NCI-H1092 treated with DMSO at 0.1 percent for 48 hours (cell line): ENCODE results near the gene UBAP2.
"Not testable (repeated sequence)": the region's sequence is repeated elsewhere in the genome, so short reads cannot be mapped to it uniquely, and the experiment has no call there.

Experiments used
- DNase-seq: peaks from one replicate; lab custom pipeline; 2025; lab: John Stamatoyannopoulos, UW

UBAP2 gene

DNA sequence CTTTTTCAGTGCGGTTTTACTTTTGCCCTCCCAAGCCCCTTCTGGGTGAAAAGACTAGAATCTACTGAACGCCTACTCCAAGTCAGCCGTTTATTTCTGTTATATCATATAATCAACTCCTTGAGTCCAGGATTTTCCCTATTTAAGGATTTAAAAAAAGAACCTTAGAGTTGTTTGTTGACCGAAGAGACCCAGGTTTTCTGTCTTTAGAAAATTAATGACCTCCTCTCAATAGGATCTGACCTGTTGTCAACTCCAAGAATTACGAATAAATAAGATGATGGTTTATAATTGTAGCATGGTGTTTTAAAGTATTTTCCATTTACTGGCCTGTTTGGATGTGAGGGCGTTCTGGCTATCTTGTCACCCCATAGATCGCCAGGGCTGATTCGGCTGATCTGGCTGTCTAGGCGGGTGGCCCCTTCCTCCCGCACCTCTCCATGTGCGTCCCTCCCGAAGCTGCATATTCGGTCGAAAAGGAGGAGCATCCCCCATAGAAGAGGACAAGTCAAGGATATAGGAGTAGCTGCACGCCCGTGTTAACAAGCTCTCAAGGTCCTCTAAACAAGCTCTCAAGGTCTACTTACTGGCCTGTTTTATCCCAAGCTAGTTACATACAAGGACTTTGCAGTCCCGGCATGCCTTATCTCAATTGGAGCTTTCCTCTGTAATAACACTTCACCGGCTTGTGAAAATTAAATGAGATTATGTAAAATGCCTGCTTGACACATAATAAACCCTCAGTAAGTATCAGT, 1.1 kb upstream of the UBAP2 start:
- no peak for DNase-seq

DNA sequence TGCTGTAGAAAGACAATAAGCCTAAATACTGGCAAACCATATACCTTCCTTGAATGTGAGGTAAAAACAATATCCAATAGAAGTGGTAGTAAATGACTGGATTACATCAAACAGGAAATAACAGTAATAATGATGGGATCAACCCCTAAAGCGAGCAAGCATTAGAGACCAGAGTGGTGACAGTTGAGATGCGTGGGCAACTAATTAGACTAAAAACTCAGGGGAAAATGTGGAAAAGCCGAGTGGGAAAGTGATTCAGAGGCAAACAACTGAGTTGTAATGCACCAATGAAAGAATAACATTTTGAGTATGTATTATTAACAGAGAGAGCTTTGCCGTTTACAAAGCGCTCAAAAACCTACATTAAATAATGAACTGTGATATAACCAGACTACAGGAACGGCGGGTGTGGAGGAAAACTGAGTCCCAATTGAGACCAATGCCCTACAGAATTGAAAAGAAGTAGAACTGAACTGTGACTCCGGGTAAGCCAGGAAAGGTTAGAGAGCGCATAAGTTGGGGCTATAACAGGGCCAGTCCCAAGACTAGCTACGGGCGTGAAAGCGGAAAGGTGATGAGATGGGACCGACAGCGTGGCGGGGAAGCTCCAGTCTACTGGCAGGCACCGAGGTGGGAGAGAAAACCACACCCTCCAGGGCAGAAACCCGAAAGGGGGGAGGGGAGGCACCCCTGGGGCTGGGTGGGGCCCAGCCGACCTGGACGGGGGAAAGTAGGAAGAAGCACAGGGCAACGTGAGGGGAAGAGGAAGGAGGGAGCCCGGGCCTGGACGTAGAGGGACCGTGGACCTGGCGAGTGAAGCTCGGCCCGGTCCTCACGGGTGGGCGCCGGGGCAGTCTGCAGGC, 592 bp downstream of the UBAP2 start:
- DNase-seq: peak; percentile 78

DNA sequence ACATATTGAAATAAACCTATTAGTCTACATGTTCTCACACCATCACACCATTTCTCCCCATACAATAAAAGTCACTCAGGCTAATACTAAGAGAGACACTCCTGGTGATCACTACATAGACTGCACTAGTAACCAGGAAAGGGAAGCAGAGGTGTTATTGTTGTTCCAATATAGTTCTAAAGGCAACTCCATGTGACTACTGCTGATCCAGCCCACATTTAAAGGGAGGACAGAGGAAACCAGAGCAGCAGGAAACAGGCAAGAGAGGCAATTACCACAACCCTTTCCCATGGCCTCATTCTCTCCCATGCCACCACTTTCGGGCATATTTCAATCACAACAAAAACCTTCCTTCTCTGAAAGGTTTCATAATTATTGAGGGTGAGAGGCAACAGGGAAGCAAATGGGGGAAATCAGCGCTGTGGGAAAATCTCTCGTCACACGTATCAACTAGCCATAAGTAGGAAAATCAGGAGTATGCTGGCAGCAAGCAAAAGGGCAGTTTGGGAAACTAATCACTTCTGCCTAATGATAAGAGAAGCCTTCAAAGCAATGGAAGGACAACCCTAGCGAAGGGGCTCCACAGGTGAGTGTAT, 1.8 kb downstream of the UBAP2 start:
- DNase-seq: no peak

DNA sequence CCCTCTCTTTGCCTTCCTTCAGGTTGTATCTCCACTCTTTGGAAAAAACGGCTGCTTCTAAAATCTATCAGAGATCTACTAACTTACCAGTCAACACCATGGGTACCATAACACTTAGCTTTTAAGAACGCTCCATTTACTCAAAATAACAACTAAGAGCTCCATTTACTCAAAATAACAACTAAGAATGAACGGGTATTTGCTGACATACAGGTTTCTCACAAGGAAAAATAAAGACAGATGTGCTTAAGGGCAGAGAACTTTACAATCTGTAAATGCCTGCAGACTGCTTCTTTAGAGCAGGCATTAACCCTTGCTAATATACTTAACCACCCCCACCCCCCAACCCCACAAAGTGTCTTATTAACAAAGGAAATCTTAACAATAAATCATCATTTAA, 2.8 kb downstream of the UBAP2 start:
- DNase-seq: no peak

DNA sequence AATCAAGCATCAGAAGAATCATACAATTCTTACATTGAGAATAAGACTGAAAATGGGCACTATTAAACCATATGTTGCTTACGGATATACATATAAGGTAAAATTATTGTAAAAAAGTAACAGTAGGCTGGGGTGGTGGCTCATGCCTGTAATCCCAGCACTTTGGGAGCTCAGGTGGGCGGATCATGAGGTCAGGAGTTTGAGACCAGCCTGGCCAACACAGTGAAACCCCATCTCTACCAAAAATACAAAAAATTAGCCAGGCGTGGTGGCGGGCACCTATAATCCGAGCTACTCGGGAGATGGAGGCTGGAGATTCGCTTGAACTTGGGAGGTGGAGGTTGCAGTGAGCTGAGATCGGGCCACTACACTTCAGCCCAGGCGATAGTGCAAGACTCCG, 6.6 kb downstream of the UBAP2 start:
- DNase-seq: not testable (repeated sequence)

DNA sequence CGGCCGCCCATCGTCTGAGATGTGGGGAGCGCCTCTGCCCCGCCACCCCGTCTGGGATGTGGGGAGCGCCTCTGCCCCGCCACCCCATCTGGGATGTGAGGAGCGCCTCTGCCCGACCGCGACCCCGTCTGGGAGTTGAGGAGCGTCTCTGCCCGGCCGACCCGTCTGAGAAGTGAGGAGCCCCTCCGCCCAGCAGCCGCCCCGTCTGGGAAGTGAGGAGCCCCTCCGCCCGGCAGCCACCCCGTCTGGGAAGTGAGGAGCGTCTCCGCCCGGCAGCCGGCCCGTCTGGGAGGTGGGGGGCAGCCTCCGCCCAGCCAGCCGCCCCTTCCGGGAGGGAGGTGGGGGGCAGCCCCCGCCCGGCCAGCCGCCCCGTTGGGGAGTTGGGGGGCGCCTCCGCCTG, 9.8 kb downstream of the UBAP2 start:
- DNase-seq: not testable (repeated sequence)

DNA sequence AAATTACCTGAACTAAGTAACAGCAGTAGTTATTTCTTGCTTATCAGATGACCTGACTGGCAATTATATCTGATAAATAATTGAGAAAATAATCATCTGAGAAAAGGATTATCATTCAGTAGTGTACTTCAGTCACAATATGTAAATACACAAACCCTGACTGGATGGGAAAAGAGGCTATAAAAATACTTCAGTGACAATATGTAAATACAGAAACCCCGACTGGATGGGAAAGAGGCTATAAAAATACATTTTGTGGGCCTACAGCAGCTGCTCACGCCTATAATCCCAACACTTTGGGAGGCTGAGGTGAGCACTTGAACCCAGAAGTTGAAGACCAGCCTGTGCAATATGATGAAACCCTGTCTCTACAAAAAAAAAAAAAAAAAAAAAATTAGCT, 11.1 kb downstream of the UBAP2 start:
- peak; percentile 49 for DNase-seq

DNA sequence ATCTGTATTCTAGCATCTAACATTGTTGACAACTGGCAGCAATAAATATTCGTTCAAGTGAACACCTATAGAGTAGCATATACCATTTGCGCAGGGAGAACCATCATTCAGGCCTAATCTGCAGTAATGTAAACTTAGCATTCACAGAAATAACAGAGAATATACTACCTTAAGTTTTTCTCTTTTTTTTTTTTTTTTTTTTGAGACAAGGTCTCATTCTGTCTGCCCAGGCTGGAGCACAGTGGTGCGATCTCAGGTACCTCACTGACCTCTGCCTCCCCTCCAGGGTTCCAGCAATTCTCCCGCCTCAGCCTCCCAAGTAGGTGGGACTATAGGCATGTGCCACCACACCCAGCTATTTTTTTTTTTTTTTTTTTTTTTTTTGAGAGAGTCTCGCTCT, 12.1 kb downstream of the UBAP2 start:
- DNase-seq: no peak

DNA sequence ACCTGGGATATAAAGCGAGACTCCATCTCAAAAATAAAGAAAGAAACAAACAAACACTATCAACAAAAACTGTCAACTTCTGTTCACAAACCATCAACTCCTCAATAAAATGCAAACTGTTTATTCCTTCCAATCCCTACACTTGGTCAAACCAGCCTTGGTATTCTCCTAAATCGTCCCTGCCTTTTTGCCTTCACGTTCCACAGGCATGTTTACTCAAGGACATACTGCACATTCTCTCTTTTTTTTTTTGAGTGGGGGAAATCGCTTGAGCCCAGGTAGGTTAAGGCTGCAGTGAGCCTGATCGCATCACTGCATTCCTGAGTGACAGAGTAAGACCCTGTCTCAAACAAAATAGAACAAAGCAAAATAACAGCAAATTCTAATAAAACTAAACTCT, 13.0 kb downstream of the UBAP2 start:
- DNase-seq: no peak

DNA sequence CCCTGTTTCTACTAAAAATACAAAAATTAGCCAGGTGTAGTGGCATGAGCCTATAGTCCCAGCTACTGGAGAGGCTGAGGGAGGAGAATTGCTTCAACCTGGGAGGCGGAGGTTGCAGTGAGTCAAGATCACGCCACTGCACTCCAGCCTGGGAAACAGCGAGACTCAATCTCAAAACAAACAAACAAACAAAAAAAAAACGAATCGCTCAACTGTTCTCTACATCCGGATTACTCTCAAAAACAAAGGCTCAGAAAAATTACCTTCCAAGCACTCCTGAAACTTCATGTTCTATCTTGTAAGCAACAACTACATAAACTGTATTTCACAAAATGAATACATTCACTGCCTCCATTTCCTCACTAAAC, 14.0 kb downstream of the UBAP2 start:
- no peak for DNase-seq

DNA sequence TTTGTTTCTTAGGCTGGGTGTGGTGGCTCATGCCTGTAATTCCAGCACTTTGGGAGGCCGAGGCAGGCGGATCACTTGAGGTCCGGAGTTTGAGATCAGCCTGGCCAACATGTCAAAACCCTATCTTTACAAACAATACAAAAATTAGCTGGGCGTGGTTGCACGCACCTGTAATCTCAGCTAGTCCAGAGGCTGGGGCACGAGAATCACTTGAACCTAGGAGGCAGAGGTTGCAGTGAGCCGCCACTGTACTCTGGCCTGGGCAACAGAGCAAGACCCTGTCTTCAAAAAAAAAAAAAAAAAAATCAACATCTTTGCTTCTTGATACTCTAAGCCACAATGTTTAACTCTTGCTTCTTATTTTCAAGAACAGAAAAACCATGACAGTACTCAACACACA, 16.1 kb downstream of the UBAP2 start:
- no peak for DNase-seq

DNA sequence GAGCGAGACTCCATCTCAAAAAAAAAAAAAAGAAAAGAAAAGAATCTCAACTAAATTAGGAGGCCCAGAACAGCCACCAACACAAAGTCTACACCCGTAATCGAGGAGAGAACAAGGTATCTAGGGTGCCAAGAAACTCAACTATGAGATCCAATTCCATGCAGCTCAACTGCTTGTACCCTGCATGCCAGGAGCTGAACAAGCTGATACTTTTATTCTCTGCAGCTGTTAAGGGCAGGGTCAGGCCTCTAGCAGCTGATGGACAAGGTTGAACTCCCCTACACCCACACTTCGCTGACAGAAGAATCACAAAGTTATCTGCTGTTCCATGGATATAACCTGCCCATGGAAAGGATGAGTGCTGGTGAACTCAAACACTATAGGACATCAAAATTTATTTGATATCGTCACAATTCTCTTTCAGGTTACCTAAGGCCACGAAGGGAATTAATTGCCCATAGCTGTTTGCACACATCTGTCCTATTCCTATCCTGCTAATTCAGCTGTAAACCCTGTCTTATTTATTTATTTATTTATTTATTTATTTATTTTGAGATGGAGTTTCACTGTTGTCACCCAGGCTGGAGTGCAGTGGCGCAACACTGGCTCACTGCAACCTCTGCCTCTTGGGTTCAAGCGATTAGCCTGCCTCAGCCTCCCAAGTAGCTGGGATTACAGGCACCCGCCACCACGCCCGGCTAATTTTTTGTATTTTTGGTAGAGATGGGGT, 20.7 kb downstream of the UBAP2 start:
- DNase-seq: no peak

DNA sequence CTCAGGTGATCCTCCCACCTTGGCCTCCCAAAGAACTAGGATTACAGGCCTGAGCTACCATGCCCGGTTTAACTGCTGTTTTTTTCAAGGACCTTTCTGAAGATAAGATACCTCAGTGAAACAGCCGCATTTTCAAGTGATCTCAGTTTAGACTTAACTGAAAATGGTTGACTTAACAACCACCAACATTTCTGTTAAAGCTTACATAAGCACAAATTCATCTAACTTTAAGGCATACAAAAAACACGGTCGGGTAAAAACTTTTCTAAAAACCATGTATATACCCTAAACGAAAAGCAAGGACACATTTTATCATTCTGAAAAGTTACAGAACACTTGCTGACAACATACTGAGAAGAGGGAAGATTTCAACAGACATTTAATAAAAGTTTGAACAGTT, 22.9 kb downstream of the UBAP2 start:
- no peak for DNase-seq

DNA sequence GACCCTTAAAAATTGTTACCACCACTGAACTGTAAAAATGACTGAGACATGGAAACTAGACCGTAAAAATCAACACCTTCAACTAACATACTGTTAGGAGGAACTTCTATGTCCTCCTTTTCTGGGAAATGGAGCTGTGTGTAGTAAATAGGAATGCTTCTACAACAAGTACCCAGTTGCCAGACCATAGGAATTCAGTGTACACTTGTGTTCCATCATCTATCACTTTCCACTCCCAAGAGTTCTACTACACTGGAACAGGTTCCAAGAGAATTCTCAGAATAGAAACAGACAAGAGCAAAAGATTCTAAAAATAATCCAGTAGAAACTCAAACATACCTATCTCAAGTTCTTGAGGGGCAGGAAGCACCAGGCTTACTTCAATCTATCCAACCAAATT, 23.6 kb downstream of the UBAP2 start:
- no peak for DNase-seq

DNA sequence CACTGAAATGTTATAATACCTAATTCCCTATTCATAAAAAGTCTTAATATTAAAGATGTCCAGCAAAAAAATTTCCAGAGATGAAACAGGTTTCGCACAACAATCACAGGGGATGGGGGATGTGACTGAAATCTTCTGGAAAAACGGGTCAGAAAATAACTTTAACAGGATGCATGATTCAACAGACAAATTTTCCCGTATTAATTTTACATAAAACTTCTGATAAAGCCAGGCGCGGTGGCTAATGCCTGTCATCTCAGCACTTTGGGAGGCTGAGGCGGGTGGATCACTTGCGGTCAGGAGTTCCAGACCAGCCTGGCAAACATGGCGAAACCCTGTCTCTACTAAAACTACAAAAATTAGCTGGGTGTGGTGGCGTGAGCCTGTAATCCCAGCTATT, 24.2 kb downstream of the UBAP2 start:
- not testable (repeated sequence) for DNase-seq

DNA sequence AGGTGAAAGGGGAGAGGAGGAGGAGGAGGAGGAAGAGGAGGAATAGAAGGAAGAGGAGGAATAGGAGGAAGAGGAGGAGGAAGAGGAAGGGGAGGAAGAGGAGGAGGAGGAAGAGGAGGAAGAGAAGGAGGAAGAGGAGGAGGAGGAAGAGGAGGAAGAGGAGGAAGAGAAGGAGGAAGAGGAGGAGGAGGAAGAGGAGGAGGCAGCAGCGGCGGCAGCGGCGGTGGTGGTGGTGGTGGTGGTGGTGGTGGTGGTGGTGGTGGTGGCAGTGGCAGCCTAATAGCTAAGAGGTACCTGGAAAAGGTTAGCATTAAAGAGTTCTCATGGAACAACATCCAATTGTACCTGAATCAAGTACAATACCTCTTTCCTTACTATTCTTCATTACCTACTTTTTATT, 32.5 kb downstream of the UBAP2 start:
- no peak for DNase-seq

DNA sequence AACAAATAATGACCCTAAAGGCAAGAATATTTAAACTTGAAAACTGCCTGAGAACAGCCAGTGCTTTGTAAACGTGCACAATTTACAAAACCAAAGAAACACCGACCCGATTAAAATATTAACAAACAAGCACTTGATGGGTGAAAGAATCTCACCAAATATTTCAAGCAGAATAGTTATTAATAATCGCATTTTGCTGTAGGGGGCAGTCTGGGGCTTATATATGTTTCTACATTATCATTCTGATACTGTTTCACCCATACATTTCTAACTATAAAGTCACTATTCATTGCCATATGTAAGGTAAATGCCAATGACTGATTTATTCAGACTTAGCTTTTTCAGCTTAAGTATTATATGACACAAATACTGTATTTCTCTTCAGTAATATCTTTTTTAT, 37.7 kb downstream of the UBAP2 start:
- no peak for DNase-seq

DNA sequence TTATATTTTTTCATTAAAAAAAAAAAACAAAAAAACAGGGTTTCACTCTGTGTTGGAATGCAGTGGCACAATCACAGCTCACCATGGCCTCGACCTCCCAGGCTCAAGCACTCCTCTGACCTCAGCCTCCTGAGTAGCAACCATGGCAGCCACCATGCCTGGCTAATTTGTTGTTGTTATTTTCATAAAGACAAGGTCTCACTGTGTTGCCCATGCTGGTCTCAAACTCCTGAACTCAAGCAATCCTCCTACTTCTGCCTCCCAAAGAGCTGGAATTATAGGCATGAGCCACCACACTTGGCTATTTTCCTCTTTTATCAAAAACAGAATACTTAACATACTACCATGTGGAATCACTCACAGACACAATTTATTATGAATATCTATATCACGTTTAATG, 46.7 kb downstream of the UBAP2 start:
- no peak for DNase-seq

DNA sequence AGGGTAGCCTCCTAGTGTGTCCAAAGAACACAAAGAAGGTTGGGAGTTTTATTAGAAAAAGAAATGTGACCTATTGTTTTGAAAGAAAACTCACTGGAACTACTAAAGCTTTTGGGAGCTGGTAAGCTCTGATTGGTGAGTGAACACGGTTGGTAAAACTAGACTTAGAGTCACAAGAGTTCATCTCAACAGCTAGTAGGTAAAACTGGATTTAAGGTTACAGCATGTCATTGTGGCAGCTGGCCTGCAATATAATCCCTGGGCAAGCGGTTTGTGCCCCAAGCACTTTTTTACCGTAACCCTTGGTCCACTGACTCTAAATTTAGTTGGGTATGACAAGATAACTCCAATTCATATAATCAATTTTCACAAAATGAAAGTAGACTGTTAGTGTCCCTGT, 47.4 kb downstream of the UBAP2 start:
- no peak for DNase-seq

DNA sequence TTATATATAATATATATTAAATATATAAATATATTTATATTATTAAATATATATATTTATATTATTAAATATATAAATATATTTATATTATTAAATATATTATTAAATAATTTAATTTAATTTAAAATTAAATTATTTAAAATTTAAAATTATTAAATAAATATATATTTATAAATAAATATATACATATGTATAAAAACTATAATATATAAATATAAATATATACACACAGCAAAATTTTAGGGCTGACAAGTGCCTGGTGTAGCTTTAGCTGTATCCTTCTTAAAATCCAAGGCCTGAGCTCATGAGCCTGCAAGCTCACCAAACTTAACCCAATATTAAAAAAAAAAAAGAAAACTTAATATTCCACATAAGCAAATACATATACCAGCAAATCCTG, 53.2 kb downstream of the UBAP2 start:
- no peak for DNase-seq

DNA sequence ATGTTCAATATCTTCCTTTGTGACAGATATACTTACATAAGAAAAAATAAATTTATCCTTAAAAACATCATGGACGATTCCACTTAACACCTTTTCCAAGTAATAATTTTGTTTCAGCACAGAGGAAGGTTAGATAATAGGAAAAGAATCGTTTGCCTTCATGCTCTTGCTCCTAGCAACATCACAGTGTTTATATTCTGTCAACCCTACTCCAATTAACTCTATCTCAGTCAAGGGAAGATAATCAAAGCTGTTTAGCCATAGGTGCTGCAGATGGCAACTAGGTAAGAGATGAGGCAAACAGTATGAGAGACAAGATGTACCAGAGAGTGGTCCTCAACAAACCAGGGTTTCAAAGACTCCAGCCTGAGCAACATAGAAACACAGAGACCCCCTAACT, 55.6 kb downstream of the UBAP2 start:
- no peak for DNase-seq

DNA sequence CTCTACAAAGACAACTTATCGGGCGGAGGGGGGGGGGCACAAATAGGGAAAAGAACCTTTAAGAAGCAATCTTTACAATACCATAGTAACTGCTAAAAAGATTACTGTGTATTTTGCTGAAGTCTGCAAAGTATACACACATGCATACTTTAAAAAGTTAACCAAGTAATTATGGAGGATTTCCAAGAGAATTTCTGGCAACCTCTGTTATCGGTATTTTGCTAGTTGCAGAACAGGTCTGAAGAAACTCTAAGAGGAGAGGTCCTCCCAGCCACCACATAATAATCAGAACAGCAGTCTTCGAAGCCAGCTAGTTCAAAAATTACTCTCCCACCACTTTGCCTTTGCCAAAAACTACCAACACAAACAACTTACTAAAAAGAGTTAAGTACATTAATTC, 56.1 kb downstream of the UBAP2 start:
- no peak for DNase-seq
